Right forelimb (tissue), 1 donor: ENCODE results near the gene CDC42EP5.
"Not testable (repeated sequence)": the region's sequence is repeated elsewhere in the genome, so short reads cannot be mapped to it uniquely, and the experiment has no call there.

Source experiments
- DNase-seq: peaks from one replicate; pipeline ENCODE4 v3.0.0-alpha.2; 2018

CDC42EP5 gene

DNA sequence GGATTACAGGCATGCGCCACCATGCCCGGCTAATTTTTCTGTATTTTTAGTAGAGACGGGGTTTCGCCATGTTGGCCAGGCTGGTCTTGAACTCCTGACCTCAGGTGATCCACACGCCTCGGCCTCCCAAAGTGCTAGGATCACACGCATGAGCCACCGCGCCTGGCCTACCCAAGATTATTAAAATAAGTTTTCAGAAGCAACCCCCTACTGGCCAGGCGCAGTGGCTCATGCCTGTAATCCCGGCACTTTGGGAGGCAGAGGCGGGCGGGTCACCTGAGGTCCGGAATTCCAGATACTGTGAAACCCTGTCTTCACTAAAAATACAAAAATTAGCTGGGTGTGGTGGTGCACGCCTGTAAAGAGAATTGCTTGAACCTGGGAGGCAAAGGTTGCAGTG lies 26.7 kb downstream of the CDC42EP5 start:
- not testable (repeated sequence) for DNase-seq

DNA sequence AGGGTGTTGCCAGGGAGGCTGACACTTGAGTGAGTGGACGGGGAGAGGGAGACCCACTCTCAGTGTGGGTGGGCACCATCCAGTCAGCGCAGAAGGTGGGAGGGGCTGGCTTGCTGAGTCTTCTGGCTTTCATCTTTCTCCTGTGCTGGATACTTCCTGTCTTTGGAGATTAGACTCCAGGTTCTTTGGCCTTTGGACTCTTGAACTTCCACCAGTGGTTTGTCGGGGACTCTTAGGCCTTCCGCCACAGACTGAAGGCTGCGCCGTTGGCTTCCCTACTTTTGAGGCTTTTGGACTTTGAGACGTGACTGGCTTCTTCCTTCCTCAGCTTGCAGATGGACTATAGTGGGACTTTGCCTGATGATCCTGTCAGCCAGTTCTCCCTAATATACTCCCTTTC lies 28.4 kb downstream of the CDC42EP5 start:
- DNase-seq, result no peak

DNA sequence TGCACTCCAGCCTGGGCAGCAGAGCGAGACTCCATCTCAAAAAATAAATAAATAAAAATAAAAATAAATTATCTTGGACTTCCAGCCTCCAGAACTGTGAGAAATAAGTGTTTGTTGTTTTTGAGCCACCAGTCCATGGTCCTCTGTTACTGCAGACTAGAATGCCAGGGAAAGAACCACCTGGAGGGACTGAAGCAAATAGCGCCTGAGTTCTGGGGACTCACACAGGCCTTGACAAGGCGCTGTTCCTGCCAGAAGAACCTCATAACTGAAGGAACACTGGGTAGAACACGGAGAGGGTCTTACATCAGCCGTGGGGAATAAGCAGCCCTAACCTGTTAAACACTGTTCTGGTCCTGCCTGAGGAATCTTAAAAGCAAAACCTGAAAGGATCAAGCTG lies 32.5 kb downstream of the CDC42EP5 start:
- DNase-seq, result no peak

DNA sequence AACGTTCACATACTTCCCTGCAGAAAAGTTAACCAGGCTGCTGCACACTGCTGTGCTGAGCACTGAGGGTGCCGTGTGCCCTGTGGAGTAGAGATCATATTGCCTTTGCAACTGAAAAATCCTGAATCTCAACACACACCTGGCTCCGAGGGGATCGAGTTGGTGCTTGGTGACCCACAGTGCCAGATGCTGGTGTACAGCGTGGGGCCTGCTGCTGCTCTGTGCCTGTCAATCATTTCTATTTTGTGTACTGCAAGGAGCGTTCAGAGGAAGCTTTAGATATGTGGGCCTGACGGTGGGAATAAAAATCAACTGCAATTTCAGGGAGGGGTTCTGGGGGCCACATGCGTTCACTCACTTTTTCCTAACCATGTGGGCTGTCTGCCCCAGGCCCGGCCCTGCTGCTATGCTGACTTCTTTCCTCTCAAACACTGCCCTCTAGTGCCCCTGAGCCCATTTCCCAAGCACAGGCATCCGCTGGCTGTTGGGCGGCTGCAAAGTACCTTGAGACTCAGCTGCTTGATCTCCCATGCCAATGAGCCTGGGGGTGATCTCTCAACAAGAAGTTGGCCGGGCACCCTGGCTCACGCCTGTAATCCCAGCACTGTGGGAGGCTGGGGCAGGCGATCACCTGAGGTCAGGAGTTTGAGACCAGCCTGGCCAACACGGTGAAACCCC lies 33.8 kb downstream of the CDC42EP5 start:
- DNase-seq, result no peak

DNA sequence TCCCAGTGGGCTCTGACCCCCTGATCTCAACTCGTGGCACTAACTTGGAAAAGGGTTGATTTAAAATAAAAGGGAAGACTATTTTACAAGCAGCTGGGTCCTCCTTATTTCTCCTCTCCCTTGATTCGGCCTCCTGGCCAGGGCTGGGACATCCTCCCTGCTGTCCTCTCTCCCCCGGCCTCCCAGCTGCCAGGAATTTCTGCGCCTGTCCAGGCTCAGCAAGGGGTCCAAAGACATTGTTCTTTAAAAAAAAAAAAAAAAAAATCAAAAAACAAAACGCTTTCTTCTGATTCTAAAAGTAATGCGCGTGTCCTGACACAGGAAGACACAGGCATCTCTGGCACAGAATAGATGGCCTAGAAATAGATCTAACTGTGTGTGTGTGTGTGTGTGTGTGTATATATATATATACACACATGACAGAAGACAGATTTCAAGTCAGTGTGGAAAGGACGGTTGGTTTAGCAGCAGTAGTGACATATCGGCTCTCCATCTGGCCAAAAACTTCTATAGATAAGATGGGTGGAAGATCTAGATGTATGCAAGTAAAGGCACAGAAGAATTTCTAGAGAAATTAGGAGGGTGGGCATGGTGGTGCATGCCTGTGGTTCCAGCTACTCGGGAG lies 36.4 kb downstream of the CDC42EP5 start:
- DNase-seq, result peak; percentile 38

DNA sequence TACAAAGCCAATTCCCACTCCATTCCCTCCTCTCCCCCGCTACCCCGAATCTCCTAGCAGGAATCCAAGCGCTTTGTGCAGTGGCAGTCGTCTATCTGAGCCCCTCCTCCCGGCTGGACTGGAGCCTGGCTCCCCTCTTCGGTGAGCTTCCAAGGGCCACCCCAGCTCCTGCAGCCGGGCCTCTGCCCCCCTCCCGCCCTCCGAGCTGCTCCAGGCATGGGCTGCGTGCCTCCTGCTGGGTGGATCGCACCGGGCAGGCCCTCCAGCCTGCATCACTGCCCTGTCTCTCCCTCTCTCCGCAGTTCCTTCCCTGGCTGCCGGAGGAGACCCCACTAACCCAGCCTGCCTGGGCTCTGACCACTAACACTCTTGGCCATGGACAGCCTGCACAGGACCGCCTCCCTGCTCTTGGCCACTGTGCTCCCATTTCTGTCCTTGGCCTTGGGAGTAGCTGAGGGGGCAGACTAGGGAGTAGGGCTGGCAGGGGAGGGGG lies 37.0 kb downstream of the CDC42EP5 start:
- peak; percentile 50 for DNase-seq

DNA sequence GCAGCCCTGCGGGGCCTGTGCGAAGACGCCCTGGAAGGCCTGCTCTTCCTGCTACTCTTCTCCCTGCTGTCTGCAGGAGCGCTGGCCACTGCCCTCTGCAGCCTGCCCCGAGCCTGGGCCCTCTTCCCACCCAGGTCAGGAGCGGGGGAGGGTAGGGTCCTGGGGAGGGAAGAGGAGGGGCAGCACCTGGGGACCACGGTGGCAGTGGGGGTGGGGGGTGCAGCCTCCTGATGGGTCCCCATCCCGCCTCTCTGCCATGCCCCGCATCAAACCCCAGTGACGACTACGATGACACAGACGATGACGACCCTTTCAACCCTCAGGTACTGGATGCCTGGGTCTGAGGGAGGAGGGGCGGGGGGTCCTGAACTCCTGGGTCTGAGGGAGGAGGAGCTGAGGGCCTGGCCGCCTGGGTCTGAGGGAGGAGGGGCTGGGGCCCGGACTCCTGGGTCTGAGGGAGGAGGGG lies 37.5 kb downstream of the CDC42EP5 start:
- DNase-seq, result peak; percentile 45

DNA sequence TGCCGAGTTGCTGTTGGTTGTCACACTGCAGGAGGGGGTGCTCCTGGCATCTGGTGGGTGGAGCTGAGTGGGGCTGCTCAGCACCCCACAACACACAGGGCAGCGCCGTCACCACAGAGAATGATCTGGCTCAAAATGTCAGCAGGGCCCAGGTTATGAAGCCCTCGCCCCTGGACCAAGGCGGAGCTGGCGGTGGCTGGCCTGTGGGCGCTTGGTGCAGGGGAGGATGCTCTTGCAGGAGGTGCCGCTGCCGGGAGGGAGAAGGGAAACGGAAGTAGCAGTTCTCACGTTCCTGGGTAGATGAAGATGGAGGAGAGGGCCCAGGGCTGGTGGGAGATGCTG lies 38.3 kb downstream of the CDC42EP5 start:
- peak; percentile 40 for DNase-seq

DNA sequence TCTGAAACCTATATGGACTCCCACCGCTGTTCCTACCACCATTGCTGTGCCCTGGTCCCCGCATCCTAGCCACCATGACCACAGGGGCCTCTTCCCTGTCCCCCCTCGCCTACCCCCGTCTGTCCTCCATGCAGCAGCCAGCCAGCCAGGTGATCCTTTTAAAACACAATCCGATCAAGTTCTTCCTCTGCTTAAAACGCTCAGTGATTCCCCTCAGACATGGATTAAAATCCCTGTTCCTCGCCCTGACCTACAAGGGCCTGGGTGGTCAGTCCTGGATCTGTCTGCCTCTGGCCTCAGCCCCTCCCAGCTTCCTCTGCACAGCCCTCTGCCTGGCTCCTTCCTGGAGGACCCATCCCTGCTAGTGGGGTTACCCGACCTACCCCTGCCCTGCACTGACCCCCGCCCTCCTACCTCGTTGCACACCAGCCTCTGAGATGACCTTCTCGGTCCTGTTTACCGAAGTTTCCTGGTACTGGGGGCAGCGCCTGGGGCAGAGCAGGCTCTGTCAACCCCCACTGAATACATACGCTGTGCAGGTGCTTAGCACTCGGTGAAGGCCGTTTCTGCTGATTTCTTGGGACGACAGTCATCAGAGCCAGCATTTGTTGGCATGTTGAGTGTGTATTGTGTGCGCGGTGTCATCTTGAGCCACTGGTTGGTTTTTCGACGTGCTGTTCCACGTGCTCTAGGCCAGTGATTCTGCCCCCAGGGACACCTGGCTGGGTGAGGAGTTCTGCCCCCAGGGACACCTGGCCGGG lies 38.8 kb downstream of the CDC42EP5 start:
- DNase-seq, result no peak

DNA sequence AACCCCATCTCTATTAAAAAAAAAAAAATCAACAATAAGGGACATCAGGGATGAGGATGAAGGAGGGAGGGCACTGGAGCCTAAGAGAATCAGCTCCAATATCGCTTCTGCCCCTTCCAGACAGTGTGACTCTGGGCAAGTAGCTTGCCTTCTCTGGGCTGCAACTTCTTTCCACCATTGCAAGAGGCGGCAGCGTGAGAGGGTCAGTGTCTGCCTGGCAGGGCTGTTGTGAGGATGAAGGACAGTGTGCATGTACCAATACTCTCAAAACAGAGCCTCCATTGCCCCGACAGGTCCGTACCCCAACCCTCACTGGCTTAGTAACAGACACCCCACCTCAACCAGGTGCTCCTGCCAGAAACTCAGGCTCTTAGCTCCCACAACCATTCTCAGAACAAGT lies 39.4 kb downstream of the CDC42EP5 start:
- DNase-seq, result no peak

DNA sequence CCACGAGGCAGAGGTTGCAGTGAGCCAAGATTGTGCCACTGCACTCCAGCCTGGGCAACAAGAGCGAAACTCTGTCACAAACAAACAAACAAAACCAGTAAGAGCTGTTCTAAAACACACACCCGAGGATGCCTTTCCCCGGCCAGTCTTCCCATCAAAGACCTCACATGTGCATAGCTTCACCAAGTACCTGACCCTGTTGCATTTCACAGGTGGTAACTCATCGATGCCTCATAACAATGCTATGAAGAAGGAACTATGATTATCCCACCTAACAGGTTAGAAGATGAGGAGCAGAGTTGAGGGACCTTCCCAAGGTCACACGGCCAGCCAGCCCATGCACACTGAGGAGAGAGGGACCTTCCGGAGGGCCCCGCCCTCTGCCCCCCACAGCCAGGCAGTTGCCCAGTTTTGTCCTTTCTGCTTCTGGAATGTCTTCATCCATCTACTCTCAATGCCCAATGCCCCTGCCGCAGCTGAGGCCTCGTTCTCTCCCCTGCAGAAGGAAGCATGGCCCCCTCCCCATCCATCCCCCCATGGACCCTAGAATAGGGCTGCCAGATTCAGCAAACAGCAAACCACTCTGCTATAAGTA lies 40.9 kb downstream of the CDC42EP5 start:
- no peak for DNase-seq

DNA sequence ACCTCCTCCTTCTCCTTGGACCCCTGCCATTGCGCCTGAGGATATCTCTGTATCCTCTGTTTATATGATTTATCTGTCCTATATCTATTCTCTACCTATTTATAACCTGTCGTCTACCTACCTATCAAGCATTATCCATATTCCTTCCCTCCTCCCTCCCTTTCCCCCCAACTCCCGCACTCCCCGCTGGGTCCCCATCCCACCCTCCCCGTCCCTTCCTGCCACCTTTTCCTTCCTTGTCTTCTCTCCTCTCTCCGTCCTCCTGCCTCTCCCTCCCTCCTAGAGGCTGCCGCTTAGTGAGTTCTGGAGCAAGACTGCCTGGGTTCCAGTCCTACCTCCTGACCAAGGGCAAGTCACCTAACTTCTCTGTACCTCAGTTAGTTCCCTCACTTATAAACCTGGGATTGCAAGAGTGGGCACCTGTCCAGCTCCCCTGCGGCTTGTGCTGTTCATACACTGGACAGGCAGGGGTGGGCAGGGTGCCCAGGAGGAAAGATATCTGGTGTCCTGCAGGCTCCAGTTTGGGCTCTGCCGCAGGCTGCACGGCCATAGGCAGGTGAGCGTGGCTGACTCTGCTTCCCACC lies 41.7 kb downstream of the CDC42EP5 start:
- DNase-seq, result peak; percentile 48

DNA sequence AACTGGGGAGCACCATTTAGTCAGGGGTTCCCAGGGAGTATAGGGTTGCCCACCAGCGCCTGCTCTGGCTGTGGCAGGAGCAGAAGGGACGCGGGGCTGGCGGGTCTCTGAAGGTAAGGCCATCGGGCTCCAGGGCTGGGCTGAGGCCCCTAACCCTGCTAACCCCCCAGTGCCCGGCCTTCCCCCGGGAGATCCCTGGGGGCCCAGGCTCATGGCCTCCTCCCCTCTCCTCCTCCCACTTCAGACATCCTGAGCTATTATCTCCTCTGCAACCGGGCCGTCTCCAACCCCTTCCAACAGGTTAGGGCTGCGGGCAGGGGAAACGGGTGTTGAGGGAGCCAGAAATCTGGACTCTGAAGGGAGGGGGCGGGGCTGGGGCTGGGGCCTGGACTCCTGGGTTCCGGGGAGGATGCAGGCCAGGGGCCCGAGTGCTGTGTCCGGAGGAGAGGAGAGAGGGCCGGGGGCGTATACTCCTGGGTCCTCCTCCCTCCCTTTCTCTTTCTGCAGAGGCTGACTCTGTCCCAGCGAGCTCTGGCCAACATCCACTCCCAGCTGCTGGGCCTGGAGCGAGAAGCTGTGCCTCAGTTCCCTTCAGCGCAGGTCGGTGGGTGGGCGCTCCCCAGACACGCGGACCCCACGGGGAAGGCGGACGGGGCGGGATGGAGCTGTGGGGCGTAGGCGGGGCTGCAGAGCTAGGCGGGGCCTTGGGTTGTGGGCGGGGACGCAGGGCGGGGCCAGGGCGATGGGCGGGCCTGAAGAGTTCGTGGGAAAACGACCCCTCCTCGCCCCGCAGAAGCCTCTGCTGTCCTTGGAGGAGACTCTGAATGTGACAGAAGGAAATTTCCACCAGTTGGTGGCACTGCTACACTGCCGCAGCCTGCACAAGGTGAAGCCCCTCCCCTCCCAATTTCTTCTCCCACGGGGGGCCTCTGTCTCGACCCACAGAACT lies 42.5 kb downstream of the CDC42EP5 start:
- DNase-seq, result peak; percentile 74

DNA sequence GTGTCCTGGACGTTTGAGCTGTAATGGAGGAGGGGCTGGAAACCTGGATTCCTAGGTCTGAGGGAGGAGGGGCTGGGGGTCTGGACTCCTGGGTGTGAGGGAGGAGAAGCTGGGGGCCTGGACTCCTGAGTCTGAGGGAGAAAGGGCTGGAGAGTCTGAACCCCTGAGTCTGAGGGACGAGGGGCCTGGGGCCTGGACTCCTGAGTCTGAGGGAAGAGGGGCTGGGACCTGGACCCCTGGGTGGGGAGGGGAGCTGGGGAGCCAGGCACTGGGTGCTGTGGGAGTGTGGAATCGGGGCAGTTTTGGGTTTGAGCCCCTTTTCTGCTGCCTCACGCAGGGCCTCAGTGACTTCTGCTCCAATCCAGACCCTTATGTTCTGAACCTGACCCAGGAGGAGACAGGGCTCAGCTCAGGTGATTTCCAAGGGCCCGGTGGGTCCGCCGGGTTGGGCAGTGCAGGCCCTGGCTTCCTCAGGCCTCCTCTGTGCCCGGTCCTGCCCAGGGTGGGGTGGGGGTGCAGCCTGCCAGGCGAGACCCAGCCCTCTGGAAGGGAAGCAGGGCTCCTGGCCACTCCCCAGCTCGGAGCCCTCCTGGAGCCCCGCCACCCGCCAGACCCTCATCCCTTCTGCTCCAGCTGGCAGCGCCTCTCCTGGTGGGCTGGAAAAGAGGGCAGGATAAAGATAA lies 43.4 kb downstream of the CDC42EP5 start:
- DNase-seq, result peak; percentile 44

DNA sequence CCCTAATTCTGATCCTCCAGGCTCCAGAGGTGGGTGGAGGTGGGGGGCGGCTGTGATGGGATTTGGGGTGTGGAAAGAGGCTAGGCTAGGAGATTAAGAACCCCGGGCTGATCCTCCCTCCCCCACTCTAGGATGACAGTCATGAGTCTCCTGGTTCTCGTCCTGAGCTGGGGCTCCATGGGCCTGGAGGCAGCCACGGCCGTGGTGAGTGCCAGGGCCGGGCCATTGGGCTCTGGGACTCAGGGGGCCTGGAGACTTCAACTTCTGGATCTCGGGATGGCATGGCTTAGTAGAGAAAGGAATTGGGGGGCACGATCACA lies 44.0 kb downstream of the CDC42EP5 start:
- peak; percentile 42 for DNase-seq

DNA sequence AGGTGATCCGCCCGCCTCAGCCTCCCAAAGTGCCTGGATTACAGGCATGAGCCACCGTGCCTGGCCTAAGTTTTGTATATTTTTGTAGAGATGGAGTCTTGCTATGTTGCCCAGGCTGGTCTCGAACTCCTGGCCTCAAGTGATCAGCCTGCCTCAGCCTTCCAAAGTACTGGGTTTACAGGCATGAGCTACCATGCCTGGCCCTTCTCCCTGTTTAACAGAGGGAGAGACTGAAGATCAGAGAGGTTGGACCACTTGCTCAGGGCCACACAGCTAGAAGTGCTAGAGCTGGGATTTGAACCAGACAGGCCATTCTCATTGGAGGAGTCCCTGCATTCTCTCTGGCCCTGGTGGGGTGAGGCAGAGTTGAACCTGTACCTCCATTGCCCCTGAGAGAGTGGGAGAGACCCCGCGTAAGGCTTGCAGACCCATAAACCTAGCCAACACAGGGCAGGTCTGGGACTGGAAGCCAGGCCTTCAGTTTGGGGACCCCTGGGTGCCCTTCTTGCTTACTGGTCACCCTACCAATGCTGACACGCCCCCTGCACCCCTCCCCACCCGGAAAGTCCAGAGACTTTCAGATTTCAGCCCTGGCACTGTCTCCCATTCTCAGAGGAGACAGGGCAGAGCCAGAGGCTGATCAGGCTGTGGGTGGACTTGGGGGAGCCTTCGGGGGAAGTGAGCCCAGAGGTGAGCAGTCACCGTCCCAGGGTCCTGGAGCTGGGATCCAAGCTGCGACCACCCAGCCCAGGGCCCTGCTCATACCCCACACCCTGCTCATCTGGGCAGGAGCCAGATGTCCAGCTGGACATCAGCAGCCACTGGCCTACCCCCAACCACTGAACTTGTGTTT lies 44.5 kb downstream of the CDC42EP5 start:
- peak; percentile 43 for DNase-seq

DNA sequence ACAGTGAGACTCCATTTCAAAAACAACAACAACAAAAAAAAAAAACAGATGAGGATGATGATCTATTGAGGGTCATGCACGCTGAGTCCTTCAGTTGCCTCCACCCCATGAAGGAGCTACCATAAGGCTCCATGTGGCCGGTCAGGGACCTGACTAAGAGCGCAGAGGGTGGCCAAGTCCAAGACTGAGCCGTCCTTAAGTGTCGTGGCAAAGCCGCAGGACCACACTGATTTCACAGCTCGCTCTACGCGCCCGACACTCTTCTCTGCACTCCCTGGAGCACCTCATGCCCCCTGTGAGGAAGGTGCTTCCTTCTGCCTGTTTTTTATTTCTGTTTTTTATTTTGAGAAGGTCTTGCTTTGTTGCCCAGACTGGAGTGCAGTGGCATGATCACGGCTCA lies 45.5 kb downstream of the CDC42EP5 start:
- peak; percentile 40 for DNase-seq

DNA sequence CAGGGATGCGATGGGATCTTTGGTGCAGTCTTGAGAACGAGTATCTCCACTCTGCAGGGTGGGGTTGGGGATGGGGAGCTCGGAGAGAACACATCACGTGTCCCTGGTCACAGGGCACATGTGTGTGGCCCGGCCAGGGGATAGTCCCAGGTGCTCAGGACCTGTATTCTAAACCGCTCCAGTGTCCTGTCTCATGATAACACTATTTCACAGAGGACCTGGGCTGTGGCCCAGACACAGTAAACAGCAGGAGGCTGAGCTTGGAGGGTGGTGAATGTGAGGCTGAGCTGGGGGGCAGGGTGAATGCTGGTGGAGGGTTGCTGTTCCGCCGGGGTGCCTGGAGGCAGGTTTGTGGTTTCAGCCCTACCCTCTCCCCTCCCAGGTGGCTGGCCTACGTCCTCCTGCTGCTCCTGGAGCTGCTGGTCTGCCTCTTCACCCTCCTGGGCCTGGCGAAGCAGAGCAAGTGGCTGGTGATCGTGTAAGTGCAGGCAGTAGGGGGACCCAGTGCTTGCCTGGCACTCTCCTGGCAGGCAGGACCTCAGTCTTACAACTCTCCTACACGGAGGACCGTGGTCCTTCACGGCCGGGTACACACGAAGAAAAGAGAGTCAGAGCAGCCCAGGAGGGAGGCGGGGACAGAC lies 46.7 kb downstream of the CDC42EP5 start:
- peak; percentile 34 for DNase-seq

DNA sequence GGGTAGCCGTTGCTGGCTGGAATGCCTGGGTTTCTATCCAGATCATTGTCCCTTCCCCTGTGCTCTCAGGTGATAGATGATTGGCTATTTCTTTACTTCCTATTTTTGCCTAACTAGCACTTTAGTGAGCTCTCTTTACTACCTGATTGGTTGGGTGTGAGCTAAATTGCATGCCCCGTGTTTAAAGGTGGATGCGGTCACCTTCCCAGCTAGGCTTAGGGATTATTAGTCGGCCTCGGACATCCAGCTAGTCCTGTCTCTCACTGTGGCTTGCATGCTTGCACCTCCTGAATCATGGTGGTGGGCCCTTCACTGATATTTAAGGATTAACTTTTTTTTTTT lies 47.7 kb downstream of the CDC42EP5 start:
- DNase-seq, result no peak
